ENCODE data around the gene CDADC1.
"Not testable (repeated sequence)": the region's sequence is repeated elsewhere in the genome, so short reads cannot be mapped to it uniquely, and the experiment has no call there.

The CDADC1 gene

DNA sequence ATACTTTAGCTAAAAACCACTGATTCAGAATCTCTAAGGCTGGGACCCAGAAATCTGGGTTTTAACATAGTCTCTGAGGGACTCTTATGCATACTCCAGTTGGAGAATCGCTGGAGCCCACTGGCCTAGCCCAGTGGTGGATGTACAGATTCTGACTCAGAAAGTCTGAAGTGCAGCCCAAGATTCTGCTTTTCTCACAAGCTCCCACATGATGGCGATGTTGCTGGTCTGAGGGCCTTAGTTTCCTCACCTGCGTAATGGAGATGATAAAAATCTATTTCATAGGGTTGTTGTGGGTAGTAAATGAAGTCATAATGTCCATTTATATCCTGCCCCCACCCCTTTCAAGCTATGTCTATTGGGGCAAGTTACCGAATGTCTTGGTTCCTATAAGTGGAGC lies 7.7 kb upstream of the CDADC1 start:
- DNase-seq: peak; percentile 45 to 59

DNA sequence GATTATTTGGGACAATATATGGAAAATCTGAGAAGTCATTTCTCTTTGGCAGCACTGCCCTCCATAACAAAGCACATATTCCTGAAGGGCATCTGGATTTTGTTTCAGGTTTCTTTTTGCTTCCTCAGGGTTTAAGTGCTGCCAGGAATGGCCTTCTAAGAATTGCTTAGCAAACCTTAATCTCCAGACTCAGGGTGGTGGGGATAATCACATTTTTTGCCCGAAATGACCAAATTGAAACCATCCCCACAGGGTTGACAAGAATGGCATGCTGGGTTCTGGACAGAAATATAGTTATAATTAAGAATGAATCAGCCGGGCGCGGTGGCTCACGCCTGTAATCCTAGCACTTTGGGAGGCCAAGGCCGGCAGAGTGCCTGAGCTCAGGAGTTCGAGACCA lies 6.4 kb upstream of the CDADC1 start:
- DNase-seq: no peak

DNA sequence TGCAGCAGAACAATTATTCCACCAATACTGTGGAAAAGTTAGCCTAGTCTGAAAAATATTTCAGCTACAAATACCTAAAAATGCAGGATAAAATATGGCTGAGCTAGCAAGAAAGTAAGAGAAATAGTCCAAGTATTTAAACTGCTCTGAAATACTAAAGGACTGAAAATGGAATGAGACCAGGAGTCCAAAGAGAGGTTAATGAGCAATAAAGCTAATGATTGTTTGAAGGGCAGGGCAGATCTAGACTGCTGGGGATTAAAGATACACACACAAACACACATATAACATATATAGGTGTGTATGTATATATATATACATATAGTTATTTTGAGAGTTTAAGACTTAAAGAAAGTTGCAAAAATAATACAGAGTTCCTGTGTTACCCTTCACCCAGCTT lies 2.6 kb upstream of the CDADC1 start:
- DNase-seq: no peak

DNA sequence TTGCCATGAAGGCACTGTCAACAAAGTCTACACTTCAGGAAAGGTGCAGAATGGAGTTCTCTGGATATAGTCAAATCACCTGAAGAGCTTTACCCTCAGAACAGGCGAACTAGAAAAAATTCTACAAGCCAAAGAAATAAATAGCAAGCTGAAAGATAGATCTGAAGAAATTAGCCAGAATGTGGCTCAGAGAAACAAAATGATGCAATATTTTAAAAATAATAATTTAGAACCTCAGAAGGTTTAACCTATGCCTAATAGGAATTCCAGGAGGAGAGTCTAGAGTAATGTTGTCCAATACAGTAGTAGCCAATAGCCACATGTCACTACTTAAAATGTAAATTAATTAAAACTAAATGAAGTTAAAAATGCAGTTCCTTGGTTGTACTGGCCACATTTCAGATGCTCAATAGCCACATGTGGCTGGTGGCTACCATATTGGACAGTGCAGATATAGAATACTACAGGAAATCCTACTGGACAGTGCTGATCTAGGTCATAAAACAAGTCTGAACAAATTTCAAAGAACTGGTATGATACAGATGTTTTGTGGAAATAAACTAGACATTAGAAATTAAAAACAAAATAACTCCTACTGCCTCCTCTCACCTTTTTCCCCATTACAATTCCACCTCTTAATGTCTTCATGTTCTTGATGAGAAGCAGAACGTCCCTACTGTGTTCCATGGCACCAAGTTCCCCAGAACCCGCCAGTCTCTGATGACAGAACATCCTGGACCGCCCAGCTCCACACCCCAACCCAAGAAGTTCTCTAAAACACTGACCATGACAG lies 679 bp upstream of the CDADC1 start:
- DNase-seq: no peak

DNA sequence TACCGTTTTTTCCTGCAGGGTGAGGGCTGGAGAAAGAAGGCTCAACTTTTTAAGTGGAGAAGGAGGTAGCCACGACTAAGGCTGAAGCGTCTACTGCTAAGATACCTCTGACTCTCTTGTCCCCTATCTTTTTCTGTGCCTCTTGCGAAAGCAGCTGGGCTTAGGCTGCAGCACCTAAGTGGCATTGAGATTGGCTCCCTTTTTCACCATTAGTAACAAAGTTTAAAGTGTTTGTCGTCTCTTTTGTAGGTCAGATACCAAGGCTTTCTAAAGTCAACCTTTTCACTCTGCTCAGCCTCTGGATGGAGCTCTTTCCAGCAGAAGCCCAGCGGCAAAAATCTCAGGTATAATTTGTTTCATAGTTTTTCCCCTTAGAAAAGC lies 887 bp downstream of the CDADC1 start:
- no peak for DNase-seq

DNA sequence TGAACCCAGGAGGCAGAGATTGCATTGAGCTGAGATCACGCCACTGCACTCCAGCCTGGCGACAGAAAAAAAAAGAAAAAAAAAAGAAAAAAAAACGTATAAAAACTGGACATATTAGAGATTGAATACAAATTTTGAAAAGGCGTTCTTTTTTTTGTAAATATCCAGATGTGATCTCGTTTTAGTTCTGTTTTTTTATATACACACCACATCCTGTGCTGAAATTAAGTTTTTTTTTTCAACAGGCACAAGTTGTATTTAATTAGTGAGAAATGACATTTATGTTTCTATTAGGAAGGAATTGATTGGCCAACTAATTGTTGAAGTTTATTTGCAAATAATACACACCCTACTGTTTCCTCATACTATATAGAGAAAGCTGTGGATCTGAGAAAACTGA lies 3.6 kb downstream of the CDADC1 start:
- DNase-seq: no peak

DNA sequence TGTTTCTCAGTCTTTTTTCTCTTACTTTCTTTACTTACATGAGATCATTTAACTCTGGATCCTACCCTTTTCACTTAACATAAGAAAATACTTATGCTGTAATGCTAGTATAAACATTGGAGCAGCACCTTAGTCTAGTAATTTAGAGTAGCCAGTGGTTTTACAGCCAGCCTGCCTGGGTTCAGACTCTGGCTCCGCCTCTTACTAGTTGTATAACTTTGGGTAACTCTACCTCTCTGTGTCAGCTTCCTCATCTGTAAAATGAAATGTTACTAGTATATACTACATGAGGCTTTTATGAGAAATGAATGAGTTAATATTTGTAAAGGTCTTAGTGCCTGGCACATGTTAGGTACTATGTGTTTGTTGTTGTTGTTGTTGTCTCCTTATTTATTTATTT lies 5.6 kb downstream of the CDADC1 start:
- no peak for DNase-seq

DNA sequence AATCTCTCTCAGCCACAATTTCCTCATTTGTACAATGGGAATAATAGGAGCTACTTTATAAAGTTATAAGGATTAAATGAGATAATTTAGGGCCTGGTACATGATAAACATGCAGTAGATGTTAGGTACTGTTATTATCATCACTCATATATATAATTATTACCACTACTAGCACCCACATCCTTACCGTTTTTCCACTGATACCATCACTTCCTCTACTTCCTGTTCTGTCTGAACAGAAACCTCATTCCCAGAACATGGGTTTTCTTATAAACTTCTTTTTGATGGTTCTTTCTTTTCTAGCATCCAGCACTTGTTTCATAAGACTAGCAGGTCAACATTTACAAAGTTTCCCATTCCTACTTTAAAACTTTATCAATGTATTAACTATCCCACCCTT lies 6.3 kb downstream of the CDADC1 start:
- no peak for DNase-seq

DNA sequence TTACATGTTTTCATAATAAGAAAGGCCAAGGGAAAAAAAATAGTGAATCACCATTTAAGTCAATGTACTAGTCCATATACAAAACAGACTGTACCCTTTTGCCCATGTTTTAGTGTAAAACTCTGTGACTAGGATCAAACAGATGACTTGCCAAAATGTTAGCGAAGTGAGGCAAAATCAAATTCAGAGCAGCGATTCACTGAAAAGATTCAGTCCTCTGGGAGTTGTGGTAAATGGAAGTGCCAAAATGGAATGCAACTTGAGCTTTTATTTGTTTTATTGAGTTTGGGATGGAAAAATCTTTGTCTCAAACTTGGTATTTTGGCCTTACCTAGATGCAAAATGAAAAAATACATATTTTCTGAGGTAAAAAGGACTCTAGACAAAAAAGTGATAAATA lies 9.1 kb downstream of the CDADC1 start:
- DNase-seq: no peak

DNA sequence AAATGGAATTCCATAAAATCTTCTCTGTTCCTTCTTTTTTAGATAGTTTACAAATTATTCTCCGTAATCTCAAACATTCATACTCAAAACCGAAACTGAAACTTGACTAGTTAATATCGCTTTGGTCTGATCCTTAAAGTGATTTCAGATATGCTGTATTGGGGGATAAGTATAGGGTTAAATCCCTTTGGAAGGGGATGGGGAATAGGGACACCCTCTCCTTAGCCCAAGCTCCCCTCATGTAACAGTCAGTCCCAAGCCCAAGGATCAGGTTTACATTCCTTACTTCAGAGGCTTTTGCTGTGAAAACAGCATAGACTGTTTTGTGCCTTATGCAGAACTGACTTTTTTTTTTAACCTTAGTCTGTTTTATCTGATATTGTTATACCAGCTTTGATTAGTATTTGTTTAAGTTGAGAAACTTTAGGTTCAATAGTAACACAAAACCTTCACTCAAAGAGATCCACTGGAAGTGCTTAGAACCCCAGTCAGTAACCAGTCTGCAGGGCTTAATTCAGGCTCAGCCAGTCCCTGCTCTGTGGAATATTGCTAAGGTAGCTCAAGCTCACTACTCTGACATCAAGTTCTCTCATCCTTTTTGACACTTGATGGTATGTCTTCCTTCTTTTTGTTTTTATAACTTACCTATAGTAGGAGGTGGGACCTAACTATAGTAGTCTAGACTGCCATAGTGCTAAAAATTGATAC lies 10.5 kb downstream of the CDADC1 start:
- DNase-seq: no peak

DNA sequence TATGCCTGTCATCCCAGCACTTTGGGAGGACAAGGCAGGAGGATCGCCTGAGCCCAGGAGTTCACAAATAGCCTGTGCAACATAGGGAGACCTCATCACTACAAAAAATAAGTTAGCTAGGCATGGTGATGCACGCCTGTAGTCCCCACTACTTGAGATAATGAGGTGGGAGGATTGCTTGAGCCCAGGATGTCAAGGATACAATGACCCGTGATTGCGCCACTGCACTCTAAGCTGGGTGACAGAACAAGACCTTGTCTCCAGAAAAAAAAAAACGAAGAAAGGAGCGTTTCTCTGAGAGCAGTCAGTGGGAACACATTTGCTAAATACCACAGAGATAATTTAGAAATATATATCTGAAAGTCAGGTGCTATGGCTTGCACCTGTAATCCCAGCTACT lies 11.9 kb downstream of the CDADC1 start:
- DNase-seq: no peak

DNA sequence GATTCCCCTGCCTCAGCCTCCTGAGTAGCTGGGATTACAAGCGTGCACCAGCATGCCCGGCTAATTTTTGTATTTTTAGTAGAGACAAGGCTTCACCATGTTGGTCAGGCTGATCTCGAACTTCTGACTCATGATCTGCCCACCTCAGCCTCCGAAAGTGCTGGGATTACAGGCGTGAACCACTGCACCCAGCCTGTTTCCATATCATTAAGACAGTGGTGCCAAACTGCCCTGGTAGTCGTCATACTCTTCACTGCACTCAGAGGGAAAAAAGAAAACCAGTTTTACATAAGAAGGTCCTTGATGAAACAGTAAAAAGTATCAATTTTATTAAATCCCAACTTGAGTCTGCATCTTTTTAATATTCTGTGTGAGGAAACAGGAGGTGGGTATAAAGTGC lies 14.9 kb downstream of the CDADC1 start:
- DNase-seq: no peak

DNA sequence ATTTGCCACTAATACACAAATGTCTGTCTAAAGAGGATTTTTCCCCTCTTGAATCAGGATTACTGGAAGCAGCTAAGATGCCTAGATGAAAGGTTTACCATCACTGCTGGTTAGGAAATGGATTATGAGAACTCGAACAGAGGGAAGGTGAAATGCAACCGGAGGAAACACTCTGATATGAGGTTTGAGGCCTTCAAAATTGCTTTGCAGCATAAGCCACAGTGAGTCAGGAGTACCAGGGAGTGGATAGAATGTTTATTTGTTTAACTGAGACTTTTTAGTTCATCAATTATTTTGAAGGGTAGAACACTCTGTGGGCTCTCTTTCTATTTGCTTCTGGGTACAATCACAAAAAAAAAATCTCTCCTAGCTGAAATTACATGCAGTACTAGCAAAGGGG lies 18.1 kb downstream of the CDADC1 start:
- DNase-seq: no peak

DNA sequence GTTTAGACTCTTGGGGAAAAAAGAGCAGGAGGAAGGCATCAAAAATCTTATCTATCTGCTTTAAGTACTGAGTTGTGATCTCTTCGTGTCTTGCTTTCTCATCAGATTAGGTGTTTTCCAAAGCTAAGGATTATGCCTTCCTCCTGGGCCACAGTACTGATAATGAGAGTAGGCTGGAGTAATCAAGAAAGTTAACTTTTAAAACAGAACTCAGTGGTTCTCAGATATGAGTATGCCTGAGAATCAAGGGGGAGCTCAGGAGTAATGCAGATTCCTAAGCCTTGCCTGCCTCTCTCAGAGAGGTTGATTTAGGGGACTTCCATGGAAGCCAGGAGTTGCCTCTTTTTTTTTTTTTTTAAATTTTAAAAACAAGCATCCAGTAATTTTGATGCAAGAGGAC lies 23.5 kb downstream of the CDADC1 start:
- no peak for DNase-seq

DNA sequence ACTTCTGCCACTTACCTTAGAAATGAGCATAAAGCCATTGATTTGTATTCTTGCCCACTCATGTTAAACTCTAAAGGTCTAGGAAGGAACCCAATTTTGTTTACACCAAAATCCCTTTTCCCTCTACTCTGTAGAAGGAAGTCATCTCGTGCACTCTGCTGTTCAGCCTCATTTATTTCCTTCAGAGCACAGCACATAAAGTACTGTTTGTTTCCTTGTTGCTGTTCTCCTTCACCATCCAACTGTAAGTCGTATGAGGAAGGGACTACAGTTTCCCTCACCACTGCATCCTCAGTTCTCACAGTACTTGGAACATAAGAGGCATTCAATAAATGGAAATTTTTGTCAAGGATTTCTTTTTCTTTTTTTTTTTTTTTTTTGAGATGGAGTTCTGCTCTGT lies 24.6 kb downstream of the CDADC1 start:
- no peak for DNase-seq

DNA sequence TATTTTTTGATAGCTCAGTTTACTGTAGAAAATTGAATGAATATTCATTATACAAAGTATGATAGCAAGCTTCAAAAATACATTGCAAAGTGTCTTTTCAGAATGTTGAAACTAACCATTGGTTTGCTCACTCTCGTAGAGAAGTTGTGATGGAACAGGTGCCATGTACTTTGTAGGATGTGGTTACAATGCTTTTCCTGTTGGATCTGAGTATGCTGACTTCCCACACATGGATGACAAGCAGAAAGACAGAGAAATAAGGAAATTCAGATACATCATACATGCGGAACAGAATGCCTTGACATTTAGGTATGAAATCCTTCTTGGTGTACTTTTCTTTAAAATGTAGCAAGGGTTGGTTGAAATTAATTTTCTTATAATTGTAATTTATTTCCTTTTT lies 30.5 kb downstream of the CDADC1 start:
- DNase-seq: no peak

DNA sequence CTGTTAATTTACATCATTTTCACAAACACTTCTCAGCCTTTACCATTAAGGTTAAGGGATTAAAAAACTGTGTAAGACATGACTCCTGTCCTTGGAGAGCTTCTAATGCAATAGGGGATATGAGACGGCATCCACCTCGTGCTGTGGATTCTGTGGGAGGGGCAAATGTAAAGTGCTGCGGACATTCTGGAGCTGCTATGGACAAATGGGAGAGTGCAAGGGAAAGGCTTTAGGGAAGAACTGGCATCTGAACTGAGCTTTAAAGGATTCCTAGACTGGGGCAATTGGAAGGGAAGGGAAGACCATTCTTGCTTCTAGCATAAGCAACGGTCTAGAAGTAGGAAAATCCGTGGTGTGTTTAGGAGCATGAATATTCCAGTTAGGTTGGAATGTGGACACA lies 31.4 kb downstream of the CDADC1 start:
- DNase-seq: no peak

DNA sequence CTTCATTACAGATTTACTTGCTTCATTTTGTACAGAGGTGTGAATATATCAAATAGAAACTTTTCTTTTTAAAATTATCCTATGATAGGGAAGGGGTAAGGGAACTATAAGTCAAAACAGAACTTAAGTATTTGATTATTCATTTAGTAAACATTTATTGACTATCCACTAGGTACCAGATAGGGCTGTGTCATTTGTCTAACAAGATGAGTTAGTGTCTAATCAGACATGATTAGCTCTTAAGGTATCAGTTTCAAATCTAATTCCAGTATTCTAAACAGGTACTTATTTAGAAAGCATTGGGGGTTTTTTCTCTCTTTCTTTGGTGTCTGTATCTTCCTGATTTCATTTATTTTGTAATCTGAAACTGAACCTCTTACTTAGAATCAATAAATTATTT lies 32.2 kb downstream of the CDADC1 start:
- no peak for DNase-seq

DNA sequence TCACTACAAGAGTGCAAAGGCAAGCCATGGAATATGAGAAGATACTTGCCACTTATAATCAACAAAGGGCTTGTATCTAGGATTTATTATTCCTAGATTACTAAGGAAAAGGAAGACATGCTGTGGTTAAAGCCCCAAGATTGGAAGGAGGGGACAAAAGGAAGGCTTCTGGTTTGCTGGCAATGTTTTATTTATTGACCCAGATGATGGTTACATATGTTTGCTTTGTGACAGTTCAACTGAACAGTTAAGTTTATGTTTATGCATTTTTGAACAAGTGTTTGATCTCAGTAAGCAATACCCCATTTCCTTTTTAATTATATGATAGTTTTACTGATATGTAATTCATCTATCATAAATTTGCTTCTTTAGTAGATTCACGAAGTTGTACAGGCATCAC lies 40.3 kb downstream of the CDADC1 start:
- DNase-seq: no peak

DNA sequence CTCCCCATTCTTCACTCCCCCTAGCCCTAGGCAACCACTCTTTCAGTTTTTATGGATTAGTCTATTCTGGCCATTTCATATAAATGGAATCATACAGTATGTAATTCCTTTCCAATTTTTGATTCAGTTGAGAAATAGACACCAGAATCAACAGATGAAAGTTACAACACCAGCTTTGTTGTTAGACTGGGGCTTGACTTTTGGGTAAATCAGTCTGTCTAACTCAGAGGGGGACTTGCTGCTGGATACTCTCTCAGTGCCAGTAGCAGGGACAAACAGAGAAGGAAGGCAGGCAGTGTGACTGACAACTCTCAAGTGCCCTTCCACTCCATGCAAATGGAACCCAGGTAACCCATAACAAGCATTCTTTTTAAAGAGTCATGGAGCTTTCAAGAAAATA lies 40.7 kb downstream of the CDADC1 start:
- DNase-seq: no peak

DNA sequence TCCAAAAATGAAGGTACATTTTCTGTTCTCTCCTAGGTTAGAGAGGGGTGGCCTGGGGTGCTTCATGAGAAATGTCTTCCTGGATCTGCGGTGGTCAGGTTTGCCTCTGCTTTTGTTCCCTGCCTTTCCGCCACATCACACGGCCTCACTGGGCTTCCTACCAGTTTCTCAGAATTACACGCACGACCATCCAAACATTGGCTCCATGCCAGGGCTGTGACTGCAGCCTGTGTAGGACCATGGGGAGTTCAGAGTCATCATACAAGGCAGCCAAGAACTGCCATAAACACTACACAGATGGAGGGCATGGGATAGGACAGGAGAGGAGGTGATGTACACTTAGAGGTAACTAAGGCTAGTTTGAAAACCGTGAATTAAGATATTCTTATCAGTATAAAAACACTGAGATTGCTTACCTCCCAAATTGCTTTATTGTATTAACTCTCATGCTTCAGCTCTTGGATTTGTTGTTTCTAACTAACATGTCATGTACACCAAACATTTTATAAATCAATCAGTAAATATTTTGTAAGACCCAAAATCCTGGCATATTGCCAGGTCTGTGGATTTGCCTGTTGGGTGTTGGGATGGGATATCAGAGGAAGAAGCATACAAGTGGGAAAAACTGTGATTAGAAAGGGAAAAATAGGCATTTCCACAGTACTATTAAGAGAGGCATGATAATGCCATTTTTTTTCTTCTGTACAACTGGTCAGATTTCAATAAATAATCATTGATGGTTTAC lies 45.2 kb downstream of the CDADC1 start:
- DNase-seq: peak; percentile 29 to 44

DNA sequence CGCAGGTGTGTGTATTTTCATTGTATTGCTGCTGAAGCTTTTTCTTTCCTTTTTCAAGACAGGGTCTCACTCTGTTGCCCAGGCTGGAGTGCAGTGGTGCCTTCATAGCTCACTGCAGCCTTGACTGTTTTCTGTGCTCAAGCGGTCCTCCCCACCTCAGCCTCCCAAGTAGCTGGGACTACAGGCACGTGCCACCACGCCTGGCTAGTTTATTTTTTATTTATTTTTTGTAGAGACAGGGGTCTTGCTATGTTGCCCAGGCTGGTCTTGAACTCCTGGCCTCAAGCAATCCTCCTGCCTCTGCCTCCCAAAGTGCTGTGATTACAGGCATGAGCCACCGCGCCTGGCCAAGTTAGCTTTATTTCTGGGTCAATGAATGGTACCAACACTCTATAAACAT lies 47.0 kb downstream of the CDADC1 start:
- not testable (repeated sequence) for DNase-seq

DNA sequence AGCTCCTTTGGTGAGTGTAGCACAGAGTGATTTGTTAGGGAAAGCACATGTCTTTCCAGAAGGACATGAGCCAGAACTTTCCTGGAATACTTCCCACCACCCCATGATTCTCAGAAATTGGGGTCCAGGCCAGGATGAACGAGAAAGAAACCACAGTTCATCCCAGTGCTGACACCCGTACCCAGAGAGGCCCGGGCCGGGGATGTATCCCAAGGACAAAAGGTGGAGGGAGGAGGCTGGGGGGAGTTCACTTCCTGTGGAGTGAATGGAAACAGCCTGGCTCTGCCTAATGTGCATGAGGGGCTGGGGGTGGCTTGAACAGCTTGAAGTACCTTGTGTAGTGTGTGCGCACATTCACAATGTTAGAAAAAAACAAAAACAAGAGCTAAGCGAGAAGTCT lies 47.5 kb downstream of the CDADC1 start:
- DNase-seq: no peak

DNA sequence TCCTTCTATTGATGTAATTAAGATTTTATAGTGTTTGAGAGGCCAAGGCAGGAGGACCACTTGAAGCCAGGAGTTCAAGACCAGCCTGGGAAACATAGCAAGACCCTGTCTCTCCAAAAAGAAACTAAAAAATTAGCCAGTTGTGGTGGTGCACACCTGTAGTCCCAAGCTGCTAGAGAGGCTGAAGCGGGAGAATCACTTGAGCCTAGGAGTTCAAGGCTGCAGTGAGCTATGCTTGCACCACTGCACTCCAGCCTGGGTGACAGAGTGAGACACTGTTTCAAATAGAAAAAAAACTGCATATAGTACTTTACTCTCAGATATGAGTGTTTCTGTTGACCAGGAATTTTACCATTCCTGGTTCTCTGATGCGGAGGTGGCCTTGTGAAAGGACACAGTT lies 48.9 kb downstream of the CDADC1 start:
- no peak for DNase-seq
